Activated naive CD4-positive, alpha-beta T cell treated with anti-CD3 and anti-CD28 coated beads, Interleukin-2, amount 10 ng/mL, durations not matched to agents 7 days and 5 days (primary cell): ENCODE data around the gene EFNA1.
"Not testable (repeated sequence)": the region's sequence is repeated elsewhere in the genome, so short reads cannot be mapped to it uniquely, and the experiment has no call there.

ENCODE experiments used
- CTCF ChIA-PET: fragments of 350-600 bp; sonication (Branson Sonifier 250); formaldehyde crosslinking; loops from one replicate; lab custom pipeline; 2021; ENCODE audit warnings: antibody characterized with exemption; lab: Charles Lee
- DNase-seq: peaks from one replicate; pipeline ENCODE4 v3.0.0-alpha.2; 2020
- H3K27ac Mint-ChIP-seq: one replicate; pipeline ENCODE4 v1.8.0; 2021; ENCODE audit warnings: mild to moderate bottlenecking, moderate library complexity, mixed read lengths
- H3K27me3 Mint-ChIP-seq: one replicate; pipeline ENCODE4 v1.8.0; 2021; ENCODE audit warnings: mild to moderate bottlenecking, mixed read lengths
- H3K36me3 Mint-ChIP-seq: one replicate; pipeline ENCODE4 v1.8.0; 2021; ENCODE audit warnings: mixed read lengths
- H3K4me1 Mint-ChIP-seq: one replicate; pipeline ENCODE4 v1.8.0; 2021; ENCODE audit warnings: mixed read lengths
- H3K4me3 Mint-ChIP-seq: one replicate; pipeline ENCODE4 v1.8.0; 2021; ENCODE audit warnings: mild to moderate bottlenecking, moderate library complexity, mixed read lengths
- H3K9me3 Mint-ChIP-seq: one replicate; pipeline ENCODE4 v1.8.0; 2021; ENCODE audit warnings: mixed read lengths

EFNA1 gene

GRCh38 chr1:155166051-155166470 lies 38.4 kb downstream of the EFNA1 start:
- Mint-ChIP-seq H3K4me3 (no peak overlapping the region), H3K36me3 (peaks cover 15% of the 10 kb centered on the region), H3K27ac (no peak overlapping the region), H3K27me3 (peaks cover 21% of the 10 kb centered on the region), H3K9me3 (no peaks in the 10 kb centered on the region), H3K4me1 (peaks cover 17% of the 10 kb centered on the region)
- no peak for DNase-seq
- CTCF ChIA-PET = interaction anchor here (0.8 to 13.8 kb wide), 6 partner anchors 20 to 80 kb away, joined by 3 to 226 read pairs (median 19); partner anchors contain the start of gene SLC50A1

DNA sequence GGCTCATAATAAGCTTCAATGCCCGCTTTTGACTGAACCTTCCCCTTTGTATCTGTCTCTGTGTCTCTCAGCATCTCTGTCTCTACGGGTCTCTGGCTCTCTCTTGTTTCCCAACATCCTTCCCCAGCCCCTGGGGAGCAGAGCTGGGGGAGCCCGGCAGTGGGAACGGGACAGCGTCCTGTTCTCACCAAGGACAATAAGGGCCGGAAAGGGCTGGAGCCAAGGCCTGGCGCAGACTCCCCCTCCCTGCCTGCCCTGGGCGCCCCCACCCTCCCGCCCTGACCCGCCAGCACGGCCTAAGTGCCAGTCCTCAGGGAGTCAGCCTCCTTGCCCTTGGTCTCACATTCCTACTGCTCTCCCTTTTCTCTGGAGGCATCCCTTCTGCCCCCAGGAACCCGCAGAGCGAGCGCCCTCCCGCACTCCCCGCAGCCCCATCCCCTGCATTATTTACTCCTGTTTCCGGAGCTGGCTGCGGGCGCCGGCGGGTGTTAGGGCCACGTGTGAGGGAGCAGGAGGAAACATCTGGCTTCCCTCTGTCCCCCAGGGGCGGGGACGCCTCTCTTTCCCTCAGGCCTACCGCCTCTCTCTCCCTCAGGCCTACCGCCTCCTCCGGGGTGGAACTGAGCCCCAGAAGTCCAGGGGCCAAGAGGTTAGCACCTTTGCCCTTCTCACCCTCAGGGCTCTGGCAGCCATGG lies 38.9 kb downstream of the EFNA1 start:
- no peak overlapping the region for H3K4me3 Mint-ChIP-seq
- H3K4me1 Mint-ChIP-seq = peaks cover 23% of the 10 kb centered on the region
- H3K9me3 Mint-ChIP-seq = no peaks in the 10 kb centered on the region
- H3K36me3 Mint-ChIP-seq = peaks cover 18% of the 10 kb centered on the region
- peaks cover 21% of the 10 kb centered on the region for H3K27me3 Mint-ChIP-seq
- CTCF ChIA-PET = interaction anchor here (0.8 to 13.8 kb wide), 13 partner anchors 20 to 122 kb away, joined by 3 to 226 read pairs (median 7); partner anchors contain the start of gene SLC50A1
- DNase-seq = no peak
- no peak overlapping the region for H3K27ac Mint-ChIP-seq

GRCh38 chr1:155167166-155168104 lies 39.8 kb downstream of the EFNA1 start:
- DNase-seq = peak; percentile 93
- H3K27me3 Mint-ChIP-seq = peaks cover 21% of the 10 kb centered on the region
- peaks cover 31% of the 10 kb centered on the region for H3K4me1 Mint-ChIP-seq
- peak overlapping the region; percentile 12 for H3K4me3 Mint-ChIP-seq
- peaks cover 24% of the 10 kb centered on the region for H3K36me3 Mint-ChIP-seq
- H3K9me3 Mint-ChIP-seq = no peaks in the 10 kb centered on the region
- CTCF ChIA-PET = interaction anchor here (0.6 to 13.8 kb wide), 22 partner anchors 13 to 658 kb away, joined by 3 to 226 read pairs (median 4); partner anchors contain the start of genes EFNA3 and SLC50A1
- H3K27ac Mint-ChIP-seq = no peak overlapping the region

DNA sequence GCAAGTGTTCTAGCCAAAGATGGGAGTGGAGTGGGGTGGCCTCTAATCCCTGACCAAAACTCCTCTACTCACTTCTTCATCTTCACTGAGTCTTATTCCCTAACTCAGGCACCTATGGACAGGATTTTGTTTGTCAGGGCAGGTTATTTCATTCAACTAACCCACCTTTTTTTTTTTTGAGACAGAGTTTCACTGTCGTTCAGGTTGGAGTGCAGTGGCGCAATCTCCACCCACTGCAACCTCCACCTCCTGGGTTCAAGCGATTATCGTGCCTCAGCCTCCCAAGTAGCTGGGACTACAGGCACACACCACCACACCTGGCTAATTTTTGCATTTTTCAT lies 40.4 kb downstream of the EFNA1 start:
- not testable (repeated sequence) for H3K27ac Mint-ChIP-seq, H3K9me3 Mint-ChIP-seq, DNase-seq, H3K4me3 Mint-ChIP-seq
- CTCF ChIA-PET = interaction anchor here (0.8 to 13.8 kb wide), 18 partner anchors 14 to 123 kb away, joined by 3 to 226 read pairs (median 5); partner anchors contain the start of gene EFNA3
- Mint-ChIP-seq H3K36me3 (peaks cover 26% of the 10 kb centered on the region), H3K27me3 (peaks cover 22% of the 10 kb centered on the region), H3K4me1 (peaks cover 34% of the 10 kb centered on the region)

GRCh38 chr1:155168456-155169210 lies 41.0 kb downstream of the EFNA1 start:
- peaks cover 30% of the 10 kb centered on the region for H3K36me3 Mint-ChIP-seq
- H3K27me3 Mint-ChIP-seq = peaks cover 25% of the 10 kb centered on the region

DNA sequence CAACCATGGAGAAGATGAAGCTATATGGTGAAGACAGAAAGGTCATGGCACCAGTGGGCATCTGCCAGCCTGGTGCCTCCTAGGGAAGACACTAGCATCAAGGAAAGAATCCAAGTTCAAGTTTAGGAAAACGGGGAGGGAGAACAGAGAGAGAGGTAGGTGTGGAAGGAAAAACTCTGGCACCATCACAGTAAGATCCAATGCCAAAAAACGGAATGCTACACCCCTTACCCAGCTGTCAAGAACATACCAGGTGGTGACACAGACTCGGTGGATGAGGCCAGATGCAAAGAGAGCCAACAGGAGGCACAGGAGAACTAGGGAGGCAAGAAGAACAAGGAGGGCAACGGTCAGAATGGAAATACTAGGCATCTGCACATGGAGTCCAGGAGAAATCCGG lies 41.9 kb downstream of the EFNA1 start:
- H3K36me3 Mint-ChIP-seq = peaks cover 30% of the 10 kb centered on the region
- CTCF ChIA-PET = interaction anchor here (0.6 to 13.8 kb wide), 5 partner anchors 72 to 248 kb away, joined by 4 to 226 read pairs (median 32); no protein-coding TSS in a partner anchor
- peaks cover 46% of the 10 kb centered on the region for H3K4me1 Mint-ChIP-seq
- H3K9me3 Mint-ChIP-seq = no peaks in the 10 kb centered on the region
- peaks cover 25% of the 10 kb centered on the region for H3K27me3 Mint-ChIP-seq
- DNase-seq = no peak
- no peak overlapping the region for H3K27ac Mint-ChIP-seq
- H3K4me3 Mint-ChIP-seq = no peak overlapping the region

More at GRCh38 chr1:155168456-155169210, 41.0 kb downstream of the EFNA1 start:
- CTCF ChIA-PET = interaction anchor here (0.9 to 13.8 kb wide), 15 partner anchors 15 to 123 kb away, joined by 3 to 226 read pairs (median 6); partner anchors contain the start of gene EFNA3
- H3K4me3 Mint-ChIP-seq = no peak overlapping the region
- H3K27ac Mint-ChIP-seq = no peak overlapping the region
- peaks cover 40% of the 10 kb centered on the region for H3K4me1 Mint-ChIP-seq
- H3K9me3 Mint-ChIP-seq = no peaks in the 10 kb centered on the region
- no peak for DNase-seq

DNA sequence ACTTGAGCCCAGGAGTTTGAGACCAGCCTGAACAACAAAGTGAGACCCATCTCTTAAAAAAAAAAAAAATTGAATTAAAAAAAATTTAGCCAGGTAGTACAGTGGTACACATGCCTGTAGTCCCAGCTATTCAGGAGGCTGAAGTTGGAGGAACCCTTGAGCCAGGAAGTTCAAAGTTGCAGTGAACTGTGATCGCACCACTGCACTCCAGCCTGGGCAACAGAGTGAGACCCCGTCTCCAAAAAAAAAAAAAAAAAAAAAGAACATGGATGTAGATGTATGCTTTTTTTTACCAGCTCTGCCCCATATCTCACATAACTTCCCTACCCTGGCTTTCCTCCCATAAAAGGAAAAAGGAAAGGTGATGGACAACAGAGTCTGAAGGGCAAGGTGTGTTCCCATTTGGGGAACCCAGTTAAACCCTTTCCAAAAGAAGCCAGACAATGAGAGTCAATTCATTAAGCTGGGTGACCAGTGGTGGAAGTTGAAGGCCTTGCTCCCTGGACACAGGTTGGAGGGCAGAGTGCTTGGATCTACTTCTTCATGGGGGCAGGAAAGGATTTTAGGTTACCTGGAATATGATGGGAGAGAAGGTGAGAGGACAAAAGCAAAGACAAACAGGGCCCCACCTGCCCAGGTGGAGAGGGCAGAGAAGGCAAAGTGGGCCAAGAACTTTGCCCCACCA lies 42.6 kb downstream of the EFNA1 start:
- DNase-seq = no peak

DNA sequence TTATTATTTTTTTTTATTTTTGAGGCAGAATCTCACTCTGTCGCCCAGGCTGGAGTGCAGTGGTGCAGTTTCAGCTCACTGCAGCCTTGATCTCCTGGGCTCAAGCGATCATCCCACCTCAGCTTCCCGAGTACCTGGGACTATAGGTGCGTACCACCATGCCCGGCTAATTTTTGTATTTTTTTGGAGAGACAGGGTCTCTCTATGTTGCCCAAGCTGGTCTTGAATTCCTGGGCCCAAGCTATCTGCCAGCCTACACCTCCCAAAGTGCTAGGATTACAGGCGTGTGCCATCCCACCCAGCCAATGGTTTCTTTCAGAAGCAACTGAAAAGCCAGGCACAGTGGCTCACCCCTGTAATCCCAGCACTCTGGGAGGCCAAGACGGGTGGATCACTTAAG lies 43.1 kb downstream of the EFNA1 start:
- Mint-ChIP-seq H3K4me3 (no peak overlapping the region), H3K36me3 (peaks cover 30% of the 10 kb centered on the region), H3K27ac (peak overlapping the region; percentile 28), H3K27me3 (peaks cover 23% of the 10 kb centered on the region), H3K9me3 (no peaks in the 10 kb centered on the region), H3K4me1 (peaks cover 58% of the 10 kb centered on the region)
- CTCF ChIA-PET = interaction anchor here (1.0 to 13.8 kb wide), 4 partner anchors 74 to 111 kb away, joined by 4 to 226 read pairs (median 57); no protein-coding TSS in a partner anchor
- no peak for DNase-seq

More for the DNA sequence above, 42.6 kb downstream of the EFNA1 start:
- Mint-ChIP-seq H3K4me1 (peaks cover 52% of the 10 kb centered on the region), H3K9me3 (no peaks in the 10 kb centered on the region), H3K27me3 (peaks cover 25% of the 10 kb centered on the region), H3K36me3 (peaks cover 30% of the 10 kb centered on the region), H3K4me3 (no peak overlapping the region), H3K27ac (peak overlapping the region; percentile 2)
- CTCF ChIA-PET = interaction anchor here (0.6 to 13.8 kb wide), 7 partner anchors 73 to 660 kb away, joined by 3 to 226 read pairs (median 29); no protein-coding TSS in a partner anchor

- Mint-ChIP-seq H3K4me1 (peaks cover 67% of the 10 kb centered on the region), H3K36me3 (peaks cover 39% of the 10 kb centered on the region), H3K27me3 (peaks cover 10% of the 10 kb centered on the region), H3K4me3 (peak overlapping the region; percentile 97), H3K27ac (peak overlapping the region; percentile 98), H3K9me3 (no peaks in the 10 kb centered on the region)
- DNase-seq = no peak
- CTCF ChIA-PET = interaction anchor here (0.6 to 13.8 kb wide), 19 partner anchors 9 to 198 kb away, joined by 3 to 226 read pairs (median 4); partner anchors contain the start of genes CKS1B, EFNA4, MTX1 and THBS3
Measured at GRCh38 chr1:155171836-155172731, 44.4 kb downstream of the EFNA1 start.

GRCh38 chr1:155172732-155173477 lies 45.2 kb downstream of the EFNA1 start, which contains the start of gene KRTCAP2:
Gene KRTCAP2, minus strand, starts transcription at chr1:155173304. Its CDS starts 80 bp downstream, at chr1:155173224.
- Mint-ChIP-seq H3K4me1 (peaks cover 65% of the 10 kb centered on the region), H3K9me3 (no peaks in the 10 kb centered on the region), H3K36me3 (peaks cover 44% of the 10 kb centered on the region), H3K27me3 (peaks cover 4% of the 10 kb centered on the region), H3K4me3 (peak within 1 kb of the TSS; percentile 97), H3K27ac (peak within 1 kb of the TSS; percentile 98)
- CTCF ChIA-PET = interaction anchor here (0.6 to 13.8 kb wide), 26 partner anchors 8 to 315 kb away, joined by 3 to 226 read pairs (median 4); partner anchors contain the start of genes CKS1B, DPM3, EFNA4 and MTX1
- peak; percentile 97 for DNase-seq
